GM12878 (cell line): ENCODE measurements around the gene DDX56.

Source experiments
- ATF3 ChIP-seq: IDR thresholded peaks from 2 replicates; pipeline ENCODE4 v1.6.1; 2011; ENCODE audit warnings: low read depth, mild to moderate bottlenecking, low read length, moderate library complexity, borderline replicate concordance; ENCODE audit errors: extremely low read depth
- CHD4 ChIP-seq: fragments of 200-600 bp; sonication (generic); IDR thresholded peaks from 2 replicates; pipeline ENCODE4 v1.6.1; 2016; ENCODE audit warnings: mild to moderate bottlenecking
- CTCF ChIP-seq, 3 experiments: IDR thresholded peaks in 2 of 3; conservative IDR thresholded peaks in 1 of 3; 2 replicates each; pipeline ENCODE4 v1.5.1; 2011; ENCODE audit warnings: low read depth in 3 of 3, low read length in 3 of 3, mild to moderate bottlenecking in 3 of 3, control low read depth in 2 of 3, moderate library complexity in 2 of 3, inconsistent platforms in 1 of 3, mixed read lengths in 1 of 3; ENCODE audit not compliant: control insufficient read depth in 2 of 3, insufficient read depth in 1 of 3; ENCODE audit errors: extremely low read depth in 1 of 3
- EP300 ChIP-seq, 2 experiments: fragments of 150-350 bp in 1 of 2; IDR thresholded peaks; 2 replicates each; pipeline ENCODE4 v1.6.1; 2011 to 2012; ENCODE audit warnings: low read depth in 2 of 2, low read length in 2 of 2, borderline replicate concordance in 1 of 2, improper control_type of control experiment in 1 of 2, inconsistent platforms in 1 of 2; ENCODE audit not compliant: control insufficient read depth in 1 of 2
- FOXK2 ChIP-seq: fragments of 450-650 bp; IDR thresholded peaks from 2 replicates; pipeline ENCODE4 v1.6.1; 2017; ENCODE audit warnings: mild to moderate bottlenecking, moderate library complexity
- PAX5 ChIP-seq: IDR thresholded peaks from 2 replicates; pipeline ENCODE4 v1.6.1; 2011; ENCODE audit warnings: low read depth, low read length, borderline replicate concordance
- POLR2AphosphoS5 ChIP-seq: IDR thresholded peaks from 2 replicates; pipeline ENCODE4 v1.6.1; 2011; ENCODE audit warnings: mild to moderate bottlenecking, low read length, inconsistent platforms
- RBBP5 ChIP-seq: fragments of 200-600 bp; sonication (generic); conservative IDR thresholded peaks from 2 replicates; pipeline ENCODE4 v1.6.1; 2016
- SP1 ChIP-seq: IDR thresholded peaks from one replicate; pipeline ENCODE4 v1.6.1; 2011; ENCODE audit warnings: low read depth, low read length
- USF1 ChIP-seq: IDR thresholded peaks from 2 replicates; pipeline ENCODE4 v1.6.1; 2011; ENCODE audit warnings: borderline replicate concordance, low read depth, mild to moderate bottlenecking, moderate library complexity, mixed read lengths, low read length; ENCODE audit not compliant: insufficient read depth; ENCODE audit errors: extremely low read length

- TF ChIP-seq FOXK2 (no peak), CTCF (IDR thresholded peaks at IDR 0.05 in 2 of 3, conservative IDR thresholded peaks at IDR 0.05 in 1 of 3; ENCODE audit: control insufficient read depth in 2 of 3, extremely low read depth in 1 of 3, insufficient read depth in 1 of 3, low read depth in 3 of 3, low read length in 3 of 3) (no peak), PAX5 (no peak), POLR2AphosphoS5 (peak; percentile 92), RBBP5 (no peak), CHD4 (no peak), EP300 (IDR thresholded peaks at IDR 0.05; ENCODE audit: borderline replicate concordance in 1 of 2, control insufficient read depth in 1 of 2, low read depth in 2 of 2, low read length in 2 of 2) (no peak), SP1 (peak; percentile 51), USF1 (no peak), ATF3 (no peak)
Measured at GRCh38 chr7:44581879-44582603, 8.3 kb upstream of the DDX56 start, which contains the start of gene TMED4.
